Activated CD8-positive, alpha-beta T cell treated with anti-CD3 and anti-CD28 coated beads for 36 hours (primary cell): ENCODE data around the gene PTGR1. TPM values are rescaled to one million over a fixed set of nuclear protein-coding genes. Genes with fewer than 3 reads are reported as not detected.

Source experiments
- ATAC-seq: fragments of 200-7000 bp; cut with Tn5 transposase; one replicate; pipeline ENCODE4 v1.10.0; 2021; ENCODE audit warnings: mild to moderate bottlenecking, moderate library complexity
- CTCF ChIA-PET: fragments of 350-600 bp; sonication (Branson Sonifier 250); formaldehyde crosslinking; loops from one replicate; lab custom pipeline; 2021; ENCODE audit warnings: antibody characterized with exemption; lab: Charles Lee
- POLR2A ChIA-PET: fragments of 350-600 bp; sonication (Branson Sonifier 250); formaldehyde crosslinking; loops from one replicate; lab custom pipeline; 2021; ENCODE audit warnings: antibody characterized with exemption; lab: Charles Lee
- DNase-seq: peaks from one replicate; pipeline ENCODE4 v3.0.0-alpha.2; 2020
- H3K27ac Mint-ChIP-seq: one replicate; pipeline ENCODE4 v1.8.0; 2021; ENCODE audit warnings: mild to moderate bottlenecking, mixed read lengths
- H3K27me3 Mint-ChIP-seq: one replicate; pipeline ENCODE4 v1.8.0; 2021; ENCODE audit warnings: mixed read lengths
- H3K36me3 Mint-ChIP-seq: one replicate; pipeline ENCODE4 v1.8.0; 2021; ENCODE audit warnings: low read depth, mixed read lengths
- H3K4me1 Mint-ChIP-seq: one replicate; pipeline ENCODE4 v1.8.0; 2021; ENCODE audit warnings: low read depth, mixed read lengths
- H3K4me3 Mint-ChIP-seq: one replicate; pipeline ENCODE4 v1.8.0; 2021; ENCODE audit warnings: mild to moderate bottlenecking, moderate library complexity, mixed read lengths
- H3K9me3 Mint-ChIP-seq: one replicate; pipeline ENCODE4 v1.8.0; 2021; ENCODE audit warnings: mixed read lengths
- CTCF ChIP-seq: fragments of 200-600 bp; IDR thresholded peaks from one replicate; pipeline ENCODE4 v1.8.0; 2022; ENCODE audit warnings: antibody characterized with exemption, mild to moderate bottlenecking
- intact Hi-C: fragments of 100-400 bp; cut with micrococcal nuclease; formaldehyde crosslinking; loops from one replicate; pipeline ENCODE4 v1.10.0; 2022
- total RNA-seq, 2 experiments: library from RNA; stranded (reverse); gene quantifications; one replicate each; pipeline ENCODE4 v1.2.3, GENCODE V29; 2021

PTGR1 gene
- total RNA-seq, 2 experiments from 2014 or later, result 1.7 to 1.8 TPM

GRCh38 chr9:111542497-111543254, 56.8 kb downstream of the PTGR1 start:
- no peak overlapping the region for H3K27ac Mint-ChIP-seq
- no peak for TF ChIP-seq CTCF
- ChIA-PET CTCF (no interaction called here), POLR2A (no interaction called here)
- H3K36me3 Mint-ChIP-seq, result peaks cover 69% of the 10 kb centered on the region
- H3K4me3 Mint-ChIP-seq, result no peak overlapping the region
- H3K27me3 Mint-ChIP-seq, result no peaks in the 10 kb centered on the region
- intact Hi-C loops, result no loop called here
- H3K9me3 Mint-ChIP-seq, result peaks cover 70% of the 10 kb centered on the region
- no peak for DNase-seq
- ATAC-seq, result no peak
- H3K4me1 Mint-ChIP-seq, result no peaks in the 10 kb centered on the region

- DNase-seq, result no peak
- Mint-ChIP-seq H3K4me3 (no peak overlapping the region), H3K27me3 (no peaks in the 10 kb centered on the region), H3K27ac (no peak overlapping the region), H3K36me3 (peaks cover 46% of the 10 kb centered on the region), H3K9me3 (peaks cover 15% of the 10 kb centered on the region), H3K4me1 (no peaks in the 10 kb centered on the region)
- no peak for TF ChIP-seq CTCF
- intact Hi-C loops, result no loop called here
- ATAC-seq, result no peak
- ChIA-PET POLR2A (interaction anchor here (0.7 kb wide), 1 partner anchor 444 kb away, joined by 3 read pairs; no protein-coding TSS in a partner anchor), CTCF (no interaction called here)
Measured at GRCh38 chr9:111533099-111533790, 66.2 kb downstream of the PTGR1 start.

GRCh38 chr9:111531716-111532115, 67.7 kb downstream of the PTGR1 start:
- intact Hi-C loops, result no loop called here
- Mint-ChIP-seq H3K9me3 (peaks cover 13% of the 10 kb centered on the region), H3K4me3 (no peak overlapping the region), H3K36me3 (peaks cover 37% of the 10 kb centered on the region), H3K27me3 (no peaks in the 10 kb centered on the region), H3K4me1 (peaks cover 2% of the 10 kb centered on the region), H3K27ac (no peak overlapping the region)
- DNase-seq (no peak), ATAC-seq (no peak)
- CTCF ChIA-PET, result no interaction called here
- TF ChIP-seq CTCF, result no peak
- POLR2A ChIA-PET, result interaction anchor here (0.7 kb wide), 1 partner anchor 546 kb away, joined by 3 read pairs; no protein-coding TSS in a partner anchor

- ChIA-PET CTCF (no interaction called here), POLR2A (interaction anchor here (1.0 kb wide), 1 partner anchor 64 kb away, joined by 3 read pairs; no protein-coding TSS in a partner anchor)
- TF ChIP-seq CTCF, result no peak
- intact Hi-C loops, result no loop called here
- H3K9me3 Mint-ChIP-seq, result peaks cover 11% of the 10 kb centered on the region
- no peak overlapping the region for H3K4me3 Mint-ChIP-seq
- no peak overlapping the region for H3K27ac Mint-ChIP-seq
- peaks cover 14% of the 10 kb centered on the region for H3K4me1 Mint-ChIP-seq
- no peaks in the 10 kb centered on the region for H3K27me3 Mint-ChIP-seq
- DNase-seq, result no peak
- peaks cover 28% of the 10 kb centered on the region for H3K36me3 Mint-ChIP-seq
- ATAC-seq, result no peak
Measured at GRCh38 chr9:111529787-111530186, 69.7 kb downstream of the PTGR1 start.

GRCh38 chr9:111527347-111527746, 72.1 kb downstream of the PTGR1 start:
- H3K27ac Mint-ChIP-seq, result no peak overlapping the region
- intact Hi-C loops, result no loop called here
- ChIA-PET CTCF (interaction anchor here (0.9 kb wide), 1 partner anchor 69 kb away, joined by 3 read pairs; no protein-coding TSS in a partner anchor), POLR2A (interaction anchor here (1.2 kb wide), 2 partner anchors 25 to 180 kb away, joined by 3 to 4 read pairs; no protein-coding TSS in a partner anchor)
- ATAC-seq, result peak; percentile 28
- peaks cover 4% of the 10 kb centered on the region for H3K9me3 Mint-ChIP-seq
- H3K4me1 Mint-ChIP-seq, result peaks cover 14% of the 10 kb centered on the region
- no peak for TF ChIP-seq CTCF
- H3K4me3 Mint-ChIP-seq, result no peak overlapping the region
- peaks cover 2% of the 10 kb centered on the region for H3K27me3 Mint-ChIP-seq
- peaks cover 11% of the 10 kb centered on the region for H3K36me3 Mint-ChIP-seq
- DNase-seq, result peak; percentile 15
